B cell (primary cell): ENCODE measurements around the gene RNF2.

Experiments
- EZH2 ChIP-seq: IDR thresholded peaks from 2 replicates; pipeline ENCODE4 v1.6.1; 2012; ENCODE audit warnings: borderline replicate concordance, low read depth, mild to moderate bottlenecking, moderate library complexity, low read length; ENCODE audit not compliant: insufficient read depth, poor library complexity, severe bottlenecking
- TF ChIP-seq, protein P1 (sequence below): fragments of 200-600 bp; IDR thresholded peaks from one replicate; pipeline ENCODE4 v1.8.0; 2022; ENCODE audit warnings: antibody characterized with exemption, mild to moderate bottlenecking

DNA sequence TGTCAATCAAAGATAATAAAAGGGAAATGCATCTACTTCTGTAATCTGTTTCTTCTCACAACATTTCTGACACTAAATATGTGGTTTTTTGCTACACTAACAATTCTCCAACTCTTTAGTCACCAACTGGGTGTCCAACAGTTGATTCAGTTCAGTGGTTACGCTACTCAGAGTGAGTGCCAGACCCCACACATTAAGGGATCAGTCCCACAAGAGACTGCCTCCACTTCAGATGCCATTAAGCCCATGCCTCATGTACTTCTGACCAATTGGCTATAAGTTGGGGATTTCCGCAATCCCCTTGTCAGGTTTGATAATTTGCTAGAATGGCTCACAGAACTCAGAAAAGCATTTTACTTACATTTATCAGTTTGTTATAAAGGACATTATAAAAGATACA, 28.4 kb downstream of the RNF2 start:
- TF ChIP-seq, protein P1, sequence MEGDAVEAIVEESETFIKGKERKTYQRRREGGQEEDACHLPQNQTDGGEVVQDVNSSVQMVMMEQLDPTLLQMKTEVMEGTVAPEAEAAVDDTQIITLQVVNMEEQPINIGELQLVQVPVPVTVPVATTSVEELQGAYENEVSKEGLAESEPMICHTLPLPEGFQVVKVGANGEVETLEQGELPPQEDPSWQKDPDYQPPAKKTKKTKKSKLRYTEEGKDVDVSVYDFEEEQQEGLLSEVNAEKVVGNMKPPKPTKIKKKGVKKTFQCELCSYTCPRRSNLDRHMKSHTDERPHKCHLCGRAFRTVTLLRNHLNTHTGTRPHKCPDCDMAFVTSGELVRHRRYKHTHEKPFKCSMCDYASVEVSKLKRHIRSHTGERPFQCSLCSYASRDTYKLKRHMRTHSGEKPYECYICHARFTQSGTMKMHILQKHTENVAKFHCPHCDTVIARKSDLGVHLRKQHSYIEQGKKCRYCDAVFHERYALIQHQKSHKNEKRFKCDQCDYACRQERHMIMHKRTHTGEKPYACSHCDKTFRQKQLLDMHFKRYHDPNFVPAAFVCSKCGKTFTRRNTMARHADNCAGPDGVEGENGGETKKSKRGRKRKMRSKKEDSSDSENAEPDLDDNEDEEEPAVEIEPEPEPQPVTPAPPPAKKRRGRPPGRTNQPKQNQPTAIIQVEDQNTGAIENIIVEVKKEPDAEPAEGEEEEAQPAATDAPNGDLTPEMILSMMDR: no peak
- TF ChIP-seq EZH2: no peak
